Right lobe of liver (tissue), 4 donors: ENCODE measurements around the gene NRP2.

Source experiments
- POLR2A ChIP-seq: fragments of 450-650 bp; IDR thresholded peaks from one replicate; pipeline ENCODE4 v1.6.1; 2017; ENCODE audit warnings: antibody characterized with exemption, mild to moderate bottlenecking
- TF ChIP-seq, protein P1 (sequence below), 4 donors: fragments of 200-600 bp in 3 of 4; fragments of 450-650 bp in 1 of 4; IDR thresholded peaks; one replicate each; pipeline versions ENCODE4 v1.5.1 to v1.8.0; 2016 to 2022; ENCODE audit warnings: antibody characterized with exemption in 4 of 4, mild to moderate bottlenecking in 2 of 4
- donor health status: DM: no; HTN: no; CAD: no.
- donor health status: DM: no; HTN: no; CAD: no.
- donor health status: DM: no; HTN: yes; CAD: no.

DNA sequence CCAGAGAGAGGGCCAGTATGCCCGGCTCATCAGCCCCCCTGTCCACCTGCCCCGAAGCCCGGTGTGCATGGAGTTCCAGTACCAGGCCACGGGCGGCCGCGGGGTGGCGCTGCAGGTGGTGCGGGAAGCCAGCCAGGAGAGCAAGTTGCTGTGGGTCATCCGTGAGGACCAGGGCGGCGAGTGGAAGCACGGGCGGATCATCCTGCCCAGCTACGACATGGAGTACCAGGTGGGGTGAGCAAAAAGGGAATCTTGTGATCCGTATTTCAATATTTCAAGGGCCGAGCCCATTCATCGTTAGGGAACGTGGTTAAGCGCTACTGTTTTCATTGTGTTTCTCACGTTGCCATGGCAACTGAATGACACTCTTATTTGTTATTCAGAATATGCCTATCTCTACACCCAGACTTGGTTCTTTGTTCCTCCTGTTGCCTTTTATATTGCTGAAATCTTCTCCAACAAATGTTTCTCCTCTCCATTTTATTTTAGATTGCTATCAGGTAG lies 81.5 kb downstream of the NRP2 start:
- TF ChIP-seq, protein P1, sequence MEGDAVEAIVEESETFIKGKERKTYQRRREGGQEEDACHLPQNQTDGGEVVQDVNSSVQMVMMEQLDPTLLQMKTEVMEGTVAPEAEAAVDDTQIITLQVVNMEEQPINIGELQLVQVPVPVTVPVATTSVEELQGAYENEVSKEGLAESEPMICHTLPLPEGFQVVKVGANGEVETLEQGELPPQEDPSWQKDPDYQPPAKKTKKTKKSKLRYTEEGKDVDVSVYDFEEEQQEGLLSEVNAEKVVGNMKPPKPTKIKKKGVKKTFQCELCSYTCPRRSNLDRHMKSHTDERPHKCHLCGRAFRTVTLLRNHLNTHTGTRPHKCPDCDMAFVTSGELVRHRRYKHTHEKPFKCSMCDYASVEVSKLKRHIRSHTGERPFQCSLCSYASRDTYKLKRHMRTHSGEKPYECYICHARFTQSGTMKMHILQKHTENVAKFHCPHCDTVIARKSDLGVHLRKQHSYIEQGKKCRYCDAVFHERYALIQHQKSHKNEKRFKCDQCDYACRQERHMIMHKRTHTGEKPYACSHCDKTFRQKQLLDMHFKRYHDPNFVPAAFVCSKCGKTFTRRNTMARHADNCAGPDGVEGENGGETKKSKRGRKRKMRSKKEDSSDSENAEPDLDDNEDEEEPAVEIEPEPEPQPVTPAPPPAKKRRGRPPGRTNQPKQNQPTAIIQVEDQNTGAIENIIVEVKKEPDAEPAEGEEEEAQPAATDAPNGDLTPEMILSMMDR (IDR thresholded peaks at IDR 0.05): peak in 3 of 4 donors; percentile 39 to 53 (median 47)
- TF ChIP-seq POLR2A: no peak
